NCI-H2107 (cell line): Measurements from ENCODE around the gene DNLZ.

ENCODE experiments used
- DNase-seq: peaks from one replicate; lab custom pipeline; 2025; lab: John Stamatoyannopoulos, UW

Gene DNLZ

DNA sequence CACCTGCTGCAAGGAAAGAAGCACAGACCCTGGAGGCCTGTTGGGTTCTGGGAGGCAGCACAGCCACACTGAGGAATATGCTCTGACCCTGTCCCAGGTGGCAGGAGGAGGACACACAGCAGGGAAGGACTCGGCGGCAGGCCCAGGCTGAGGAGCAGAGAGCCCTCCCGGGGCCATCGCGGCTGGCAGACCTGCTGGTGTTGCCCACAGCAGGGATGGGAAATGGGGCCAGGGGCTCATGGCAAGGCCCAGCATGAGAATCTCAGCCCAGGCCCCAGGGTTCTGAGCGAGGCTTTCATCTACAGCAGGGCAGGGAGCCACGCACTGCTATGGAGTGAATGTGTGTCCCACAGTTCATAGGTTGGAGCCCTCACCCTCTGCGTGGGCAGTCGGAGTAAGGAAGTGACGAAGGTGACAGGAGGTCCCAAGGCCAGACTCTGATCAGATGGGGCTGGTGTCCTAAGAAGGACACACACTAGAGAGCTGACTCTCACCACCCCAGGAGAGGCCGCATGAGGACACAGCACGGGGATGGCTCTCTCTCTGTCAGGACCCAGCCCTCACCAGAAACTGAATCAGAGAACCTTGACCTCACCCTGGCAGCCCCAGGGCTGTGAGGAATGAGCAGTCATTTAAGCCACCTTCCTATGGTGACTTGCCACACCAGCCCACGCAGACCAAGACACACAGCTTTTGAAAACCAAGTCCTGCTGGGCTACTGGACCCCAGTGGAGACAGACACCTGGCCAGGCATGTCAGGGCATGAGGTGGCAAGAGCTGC, 46.5 kb downstream of the DNLZ start:
- DNase-seq: no peak

- DNase-seq: no peak
Observed at GRCh38 chr9:136316271-136316751, 47.2 kb downstream of the DNLZ start.

GRCh38 chr9:136314944-136315343, 48.6 kb downstream of the DNLZ start:
- DNase-seq: no peak

DNA sequence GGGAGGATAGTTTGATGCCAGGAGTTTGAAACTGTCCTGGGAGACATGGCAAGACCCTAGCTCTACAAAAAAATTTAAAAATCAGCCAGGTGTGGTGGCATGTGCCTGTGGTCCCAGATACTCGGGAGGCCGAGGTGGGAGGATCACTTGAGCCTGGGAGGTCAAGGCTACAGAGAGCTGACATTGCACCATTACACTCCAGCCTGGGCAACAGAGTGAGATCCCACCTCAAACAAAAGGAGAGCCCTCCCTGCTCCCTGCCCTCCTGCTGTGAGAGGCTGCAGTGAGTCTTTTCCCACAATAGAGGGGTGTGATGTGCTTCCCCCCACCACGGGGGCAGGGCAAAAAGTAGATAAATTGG, 49.5 kb downstream of the DNLZ start:
- DNase-seq: no peak

DNA sequence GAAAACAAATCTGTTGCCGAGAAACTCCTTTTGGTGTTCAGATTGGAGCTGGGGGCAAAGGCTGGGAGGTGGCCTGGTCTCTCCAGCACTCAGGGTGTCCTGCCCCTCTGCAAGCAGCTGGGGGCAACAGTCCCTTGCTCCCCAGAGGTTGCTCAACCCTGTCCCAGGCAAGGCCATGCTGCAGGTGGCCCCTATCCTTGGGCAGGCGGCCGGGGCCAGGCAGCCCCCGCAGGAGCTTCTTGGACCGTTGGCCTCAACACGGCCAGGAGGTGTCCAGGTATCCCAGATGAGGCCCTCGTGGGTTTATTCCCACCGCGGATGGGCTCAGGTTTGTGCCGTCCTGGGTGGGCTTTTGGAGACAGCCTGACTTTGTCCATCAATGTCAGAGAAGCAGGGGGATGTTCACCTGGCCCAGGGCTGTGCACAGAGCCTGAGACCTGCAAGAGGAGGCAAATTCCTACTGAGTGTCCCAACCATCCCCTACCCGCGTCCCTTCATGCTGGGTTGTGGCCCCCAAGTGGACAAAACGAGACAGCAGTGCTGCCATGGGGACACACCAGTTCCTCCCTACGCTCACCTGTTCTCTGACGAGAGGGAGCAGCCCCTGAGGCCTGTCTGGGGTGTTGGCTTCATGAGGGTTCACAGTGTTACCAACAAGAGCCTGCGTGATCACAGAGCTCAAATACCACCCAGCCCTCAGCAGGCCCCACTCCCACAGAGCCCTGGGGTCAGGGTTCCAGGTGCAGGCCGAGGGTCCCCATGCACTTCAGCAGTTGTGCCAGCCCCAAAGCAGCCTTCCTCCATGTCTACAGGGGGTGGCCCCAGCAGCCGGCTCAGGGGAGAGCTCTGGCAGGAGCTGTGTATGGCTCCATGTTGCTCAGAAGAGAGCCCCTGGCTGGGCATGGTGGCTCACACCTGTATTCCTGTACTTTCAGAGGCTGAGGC, 50.2 kb downstream of the DNLZ start:
- DNase-seq: no peak

DNA sequence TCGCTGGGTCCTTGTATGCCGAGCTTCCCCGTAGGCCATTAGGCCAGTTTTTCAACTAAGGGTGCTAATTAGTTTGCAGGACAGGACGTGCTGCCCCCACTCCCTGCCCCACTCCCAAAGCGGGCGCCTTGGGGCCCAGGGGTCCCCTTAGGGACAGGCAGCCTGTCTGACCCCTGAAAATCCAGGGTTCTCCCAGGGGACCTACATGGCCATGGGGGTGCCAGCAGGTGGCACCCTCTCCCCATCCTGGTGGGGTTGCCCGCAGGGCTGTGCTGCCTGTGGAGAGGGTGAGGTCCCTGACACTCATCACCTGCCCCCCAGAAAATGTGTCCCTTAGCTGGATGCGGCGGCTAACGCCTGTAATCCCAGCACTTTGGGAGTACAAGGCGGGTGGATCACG, 51.1 kb downstream of the DNLZ start:
- DNase-seq: no peak

DNA sequence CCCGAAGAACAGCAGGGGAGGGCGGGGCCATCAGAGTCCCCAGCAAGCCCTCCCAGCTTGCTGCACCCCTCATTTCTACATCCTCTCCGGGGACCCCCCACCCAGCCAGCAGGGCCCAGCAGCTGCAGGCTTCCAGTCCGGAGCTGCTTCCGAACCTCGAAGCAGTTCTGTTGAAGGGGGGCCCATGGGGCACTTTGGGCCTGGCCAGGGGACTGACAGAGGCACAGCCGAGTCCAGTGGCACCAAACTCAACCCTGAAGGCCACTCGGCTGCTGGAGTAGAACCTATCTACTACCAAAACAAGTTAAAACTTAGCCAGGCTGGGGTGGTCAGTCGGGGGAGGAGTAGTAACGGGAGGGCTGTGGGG, 51.6 kb downstream of the DNLZ start:
- no peak for DNase-seq

DNA sequence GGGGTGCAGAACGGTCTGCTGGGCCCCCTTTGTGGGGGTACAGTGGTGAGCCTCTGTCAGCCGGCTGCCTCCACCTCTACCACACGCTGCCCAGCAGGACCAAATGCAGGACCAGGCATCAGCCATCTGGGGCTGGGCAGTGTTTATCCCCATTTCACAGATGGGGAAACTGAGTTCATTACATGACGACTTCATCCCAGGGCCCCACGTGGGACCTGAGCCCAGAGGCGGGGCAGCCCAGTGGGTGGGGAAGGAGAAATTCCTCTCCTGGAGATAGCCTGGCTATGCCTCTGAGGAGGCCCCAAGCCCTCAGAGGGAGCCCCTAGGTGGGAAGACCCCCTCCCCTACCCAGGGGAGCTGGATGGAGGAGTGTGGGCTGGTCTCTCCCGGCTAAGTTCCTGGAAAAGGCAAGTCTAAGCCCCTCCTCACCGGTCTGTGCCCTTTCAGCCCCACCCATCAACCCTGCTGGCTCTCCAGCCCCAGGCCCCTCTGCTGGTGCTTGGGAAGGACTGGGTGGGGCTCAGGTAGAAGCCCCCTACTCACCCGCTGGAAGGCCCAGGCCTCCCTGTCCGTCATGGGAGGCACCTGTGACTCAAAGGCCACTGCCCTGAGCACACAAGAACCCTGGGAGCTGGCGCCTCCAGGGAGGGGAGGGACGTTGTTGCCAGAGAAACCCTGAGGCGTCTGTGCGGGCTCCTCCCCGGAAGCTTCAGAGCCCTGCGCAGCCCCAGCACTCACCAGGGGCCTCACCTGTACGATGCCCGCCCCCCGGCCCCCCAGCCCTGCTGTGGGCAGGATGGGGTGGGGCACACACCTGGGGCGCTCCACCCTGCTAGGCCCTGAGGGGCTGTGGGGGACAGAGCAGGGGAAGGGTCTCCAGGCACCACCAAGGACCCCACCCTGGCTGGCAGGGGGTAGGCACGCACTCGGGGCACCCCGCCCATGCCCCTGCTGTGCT, 52.2 kb downstream of the DNLZ start:
- peak; percentile 62 for DNase-seq

DNA sequence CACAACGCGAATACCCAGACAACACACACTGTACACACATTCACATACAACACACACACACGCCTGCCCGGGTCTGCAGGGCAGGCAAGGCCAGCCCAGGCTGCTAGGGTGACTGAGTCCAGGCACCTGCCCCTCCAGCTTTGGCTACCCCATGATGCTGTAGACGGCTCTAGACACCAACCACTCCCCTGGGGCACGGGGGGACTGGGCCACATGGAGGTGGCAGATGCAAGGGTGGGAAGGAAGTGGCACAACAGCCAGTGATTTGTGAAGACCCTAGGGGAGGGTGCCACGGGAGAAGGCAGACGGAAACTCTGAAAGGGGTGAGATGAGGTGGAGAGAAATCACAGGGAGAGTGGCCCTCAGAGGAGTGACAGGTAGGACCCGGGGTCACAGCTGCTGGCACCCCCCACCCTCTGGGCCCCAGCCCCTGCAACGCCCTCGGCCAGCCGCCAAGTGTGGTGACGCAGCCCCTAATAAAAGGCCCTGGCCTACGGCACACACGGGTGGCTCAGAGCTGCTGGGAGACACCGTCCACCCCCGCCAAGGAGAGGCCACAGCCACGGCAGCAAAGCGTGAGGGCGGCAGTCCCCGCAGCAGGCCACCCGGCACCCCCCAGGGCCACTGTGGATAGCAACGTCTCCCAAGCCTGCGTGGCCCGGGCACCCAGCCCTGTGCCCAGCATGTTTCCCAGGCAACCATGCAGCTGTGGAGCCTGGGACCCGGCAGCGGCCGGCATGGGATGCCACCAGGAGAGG, 53.1 kb downstream of the DNLZ start:
- DNase-seq: peak; percentile 69

GRCh38 chr9:136309806-136310220, 53.7 kb downstream of the DNLZ start:
- no peak for DNase-seq
